ENCODE results near the gene ARL8B. TPM values are rescaled to one million over a fixed set of nuclear protein-coding genes. Genes with fewer than 3 reads are reported as not detected.

ARL8B gene
- total RNA-seq (66.4 and 67.3 TPM in 2 replicates), polyA plus RNA-seq (14.5 and 22.6 TPM in 2 replicates), polyA minus RNA-seq (25.7 and 31.1 TPM in 2 replicates)
- total RNA-seq (2013), result 29.7 TPM

- intact Hi-C loops (cut with micrococcal nuclease), result loop anchor here (1.0 to 10.0 kb wide), 7 partner anchors 14 to 1133 kb away; partner anchors contain the start of genes EDEM1 and ITPR1
- POLR2A ChIA-PET, result interaction anchor here (2.0 kb wide), 1 partner anchor 66 kb away, joined by 8 read pairs; the partner anchor contains the start of gene EDEM1
- Histone ChIP-seq H3K4me2 (replicated peaks; ENCODE audit: low read depth, low read length, poor library complexity, severe bottlenecking) (peak within 1 kb of the TSS; percentile 84), H3K9me3 (ENCODE audit: control extremely low read depth in 1 of 3, control insufficient read depth in 2 of 3, insufficient read depth in 1 of 3, low read length in 2 of 3) (no peaks in the 10 kb centered on the region), H3K27me3 (replicated peaks in 1 of 4; ENCODE audit: control extremely low read depth in 1 of 4, control insufficient read depth in 3 of 4, insufficient read depth in 4 of 4, low read length in 3 of 4) (no peaks in the 10 kb centered on the region), H3K4me1 (ENCODE audit: control insufficient read depth in 2 of 2, insufficient read depth in 2 of 2, low read length in 2 of 2) (peaks cover 25 to 29% of the 10 kb centered on the region in 2 donors), H3K36me3 (replicated peaks in 1 of 2; ENCODE audit: control extremely low read depth in 1 of 2, control insufficient read depth in 1 of 2, extremely low read depth in 1 of 2, insufficient read depth in 2 of 2, low read length in 1 of 2) (no peaks in the 10 kb centered on the region), H3K27ac (ENCODE audit: low read length in 2 of 2) (peak within 1 kb of the TSS; percentile 88 to 95), H3K9ac (ENCODE audit: low read length) (peak within 1 kb of the TSS; percentile 99), H3K4me3 (ENCODE audit: control extremely low read depth in 1 of 5, extremely low read depth in 1 of 5, insufficient read depth in 1 of 5, low read depth in 2 of 5, low read length in 4 of 5) (peak within 1 kb of the TSS; percentile 83 to 100 (median 97)), H2AFZ (ENCODE audit: insufficient read depth, low read depth, low read length, poor library complexity, severe bottlenecking) (peak within 1 kb of the TSS; percentile 86), H3K79me2 (ENCODE audit: control insufficient read depth, insufficient read depth, low read length) (peaks cover 66% of the 10 kb centered on the region), H4K20me1 (ENCODE audit: control insufficient read depth, insufficient read depth, low read length, poor library complexity, severe bottlenecking) (peaks cover 41% of the 10 kb centered on the region)
- ATAC-seq (ENCODE audit: low read depth) (peak; percentile 97), DNase-seq (peak; percentile 93)
- Mint-ChIP-seq H3K27me3 (no peaks in the 10 kb centered on the region), H3K9me3 (ENCODE audit: insufficient read depth) (no peaks in the 10 kb centered on the region), H3K4me3 (peak within 1 kb of the TSS; percentile 95), H3K27ac (peak within 1 kb of the TSS; percentile 91), H3K4me1 (peaks cover 37% of the 10 kb centered on the region)
- CTCF ChIA-PET, result interaction anchor here (0.9 to 1.8 kb wide), 10 partner anchors 10 to 176 kb away, joined by 3 to 13 read pairs (median 4); no protein-coding TSS in a partner anchor
- TF ChIP-seq EZH2 (IDR thresholded peaks at IDR 0.05; ENCODE audit: borderline replicate concordance, insufficient read depth, low read depth, low read length, poor library complexity, severe bottlenecking), result no peak
- TF ChIP-seq, protein P1, sequence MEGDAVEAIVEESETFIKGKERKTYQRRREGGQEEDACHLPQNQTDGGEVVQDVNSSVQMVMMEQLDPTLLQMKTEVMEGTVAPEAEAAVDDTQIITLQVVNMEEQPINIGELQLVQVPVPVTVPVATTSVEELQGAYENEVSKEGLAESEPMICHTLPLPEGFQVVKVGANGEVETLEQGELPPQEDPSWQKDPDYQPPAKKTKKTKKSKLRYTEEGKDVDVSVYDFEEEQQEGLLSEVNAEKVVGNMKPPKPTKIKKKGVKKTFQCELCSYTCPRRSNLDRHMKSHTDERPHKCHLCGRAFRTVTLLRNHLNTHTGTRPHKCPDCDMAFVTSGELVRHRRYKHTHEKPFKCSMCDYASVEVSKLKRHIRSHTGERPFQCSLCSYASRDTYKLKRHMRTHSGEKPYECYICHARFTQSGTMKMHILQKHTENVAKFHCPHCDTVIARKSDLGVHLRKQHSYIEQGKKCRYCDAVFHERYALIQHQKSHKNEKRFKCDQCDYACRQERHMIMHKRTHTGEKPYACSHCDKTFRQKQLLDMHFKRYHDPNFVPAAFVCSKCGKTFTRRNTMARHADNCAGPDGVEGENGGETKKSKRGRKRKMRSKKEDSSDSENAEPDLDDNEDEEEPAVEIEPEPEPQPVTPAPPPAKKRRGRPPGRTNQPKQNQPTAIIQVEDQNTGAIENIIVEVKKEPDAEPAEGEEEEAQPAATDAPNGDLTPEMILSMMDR (IDR thresholded peaks at IDR 0.05), result peak; percentile 97
- WGBS (ENCODE audit: insufficient coverage), result under 1% methylated on average over 74 of the region's 74 CpGs
Measured at GRCh38 chr3:5122030-5122740, at the start of gene ARL8B. Gene ARL8B, plus strand, starts transcription at chr3:5122292. Its CDS starts 174 bp downstream, at chr3:5122466.
